Activated CD8-positive, alpha-beta memory T cell treated with anti-CD3 and anti-CD28 coated beads for 24 hours (primary cell): ENCODE measurements around the gene MAIP1.
A peak's percentile ranks its signal among the peaks of the same experiment; 100 is the strongest.

Experiments
- DNase-seq: peaks from one replicate; pipeline ENCODE4 v3.0.0-alpha.2; 2020

The MAIP1 gene

DNA sequence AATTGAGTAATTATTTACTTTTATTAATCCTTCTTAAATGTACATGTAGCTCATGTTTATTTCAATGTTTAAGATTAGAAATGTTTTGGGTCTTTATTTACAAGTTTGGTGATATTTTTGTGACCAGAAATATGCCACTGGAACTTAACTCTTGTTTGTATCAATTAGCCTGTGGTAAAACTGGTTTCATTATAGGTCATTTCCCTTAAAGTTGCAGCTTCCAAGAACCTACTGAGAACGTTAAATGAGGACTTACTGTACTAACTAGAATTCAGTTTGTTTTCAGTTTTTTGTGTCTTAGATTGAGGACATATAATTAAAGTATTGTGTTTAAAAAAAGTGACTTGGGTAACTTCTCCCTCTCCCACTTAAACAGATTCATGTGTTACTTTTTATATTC, 4.4 kb upstream of the MAIP1 start:
- no peak for DNase-seq

DNA sequence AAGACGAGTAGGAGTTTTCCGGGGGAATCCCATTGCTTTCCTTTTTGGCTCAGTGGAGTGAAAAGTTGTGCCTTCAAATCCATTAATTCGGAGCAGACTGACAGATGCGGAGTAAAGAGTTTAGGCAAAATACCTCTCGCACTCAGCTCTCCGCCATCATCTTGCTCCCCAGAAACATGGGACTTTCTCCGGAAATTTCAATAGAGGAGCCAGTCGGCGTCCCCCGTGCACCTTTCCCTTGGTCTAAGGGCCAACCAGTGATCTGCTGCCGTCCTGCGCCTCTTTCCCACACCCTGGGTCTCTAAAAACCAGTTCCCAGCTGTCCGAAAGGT, 409 bp upstream of the MAIP1 start:
- DNase-seq = no peak

DNA sequence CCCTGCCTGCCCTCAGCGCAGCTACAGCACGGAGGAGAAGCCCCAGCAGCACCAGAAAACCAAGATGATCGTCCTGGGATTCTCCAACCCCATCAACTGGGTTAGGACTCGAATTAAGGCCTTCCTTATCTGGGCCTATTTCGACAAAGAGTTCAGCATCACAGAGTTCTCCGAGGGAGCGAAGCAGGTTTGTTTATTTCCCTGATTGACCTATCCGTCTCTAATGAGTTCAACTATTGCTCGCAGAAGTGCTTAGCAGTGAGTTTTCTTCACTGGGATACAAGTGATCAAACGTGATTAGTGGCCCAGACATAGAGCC, 639 bp downstream of the MAIP1 start:
- no peak for DNase-seq

DNA sequence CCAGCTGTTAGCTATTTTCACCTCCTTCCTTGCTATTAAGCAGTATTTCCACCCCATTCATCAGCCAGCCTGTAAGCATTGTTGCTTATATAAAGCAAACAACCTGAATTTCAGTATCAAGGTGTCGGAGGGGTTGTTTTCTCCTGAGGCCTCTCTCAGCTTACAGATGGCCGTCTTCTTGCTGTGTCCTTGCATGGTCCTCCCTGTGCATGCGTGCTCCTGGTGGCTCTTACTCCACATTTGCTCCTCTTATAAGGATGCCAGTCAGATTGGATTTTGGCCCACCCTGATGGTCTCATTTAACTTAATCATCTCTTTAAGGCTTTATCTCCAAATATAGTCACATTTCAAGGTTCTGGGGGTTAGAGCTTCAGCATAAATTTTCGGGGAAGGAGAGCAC, 2.6 kb downstream of the MAIP1 start:
- DNase-seq = no peak

DNA sequence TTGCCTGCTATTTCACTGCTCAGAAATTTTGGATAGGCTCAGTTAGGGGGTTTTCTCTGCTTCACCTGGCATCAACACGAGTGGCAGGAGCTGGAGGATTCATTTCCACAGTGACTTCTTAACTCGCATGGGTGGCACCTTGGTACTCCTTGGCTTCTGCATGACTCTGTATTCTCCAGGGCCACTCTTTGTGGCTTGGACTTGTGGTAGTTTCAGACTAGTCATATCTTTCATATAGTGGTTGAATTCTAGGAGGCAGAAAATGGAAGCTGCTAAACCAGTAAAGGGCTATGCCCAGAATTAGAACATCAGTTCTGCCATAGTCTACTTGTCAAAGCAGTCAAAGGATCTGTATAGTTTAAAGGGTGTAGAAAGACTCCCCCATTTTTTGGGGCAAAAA, 6.8 kb downstream of the MAIP1 start:
- no peak for DNase-seq

DNA sequence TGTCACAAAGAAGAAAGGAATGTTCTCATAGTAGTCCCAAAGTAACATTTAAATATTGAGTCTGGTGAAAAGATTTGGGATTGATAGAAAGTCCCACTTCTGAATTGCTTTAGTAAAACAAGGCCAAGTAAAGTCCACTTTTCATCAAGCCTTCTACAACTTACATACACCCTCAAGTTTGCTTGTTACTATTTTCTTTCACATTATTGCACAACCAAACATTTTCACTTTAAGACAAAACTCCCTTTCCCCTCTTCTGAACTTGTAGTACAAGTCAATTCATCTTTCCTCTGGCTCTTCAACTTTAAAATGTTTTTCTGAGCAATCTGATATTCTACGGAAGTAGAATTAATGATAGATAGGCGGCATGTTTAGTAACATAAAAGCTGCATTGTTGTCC, 11.0 kb downstream of the MAIP1 start:
- no peak for DNase-seq

DNA sequence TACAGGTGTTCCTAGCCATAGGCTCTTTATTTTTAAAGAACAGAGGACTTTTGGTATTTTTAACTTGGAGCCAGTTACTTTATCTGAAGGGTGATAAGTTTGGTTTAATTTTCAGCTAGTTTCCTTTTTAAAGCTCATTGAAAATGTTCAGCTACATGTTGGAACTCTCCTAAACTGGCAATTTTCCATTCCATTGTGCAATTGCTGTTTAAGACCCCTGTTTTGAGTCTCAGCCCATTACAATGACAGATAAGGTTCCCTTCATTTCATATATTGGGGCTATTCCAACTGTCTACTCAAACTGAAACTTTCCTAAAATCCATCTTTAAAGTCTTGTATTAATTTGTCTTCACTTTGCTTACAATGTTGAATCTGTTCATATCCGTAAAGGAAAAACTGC, 11.6 kb downstream of the MAIP1 start:
- DNase-seq = no peak

DNA sequence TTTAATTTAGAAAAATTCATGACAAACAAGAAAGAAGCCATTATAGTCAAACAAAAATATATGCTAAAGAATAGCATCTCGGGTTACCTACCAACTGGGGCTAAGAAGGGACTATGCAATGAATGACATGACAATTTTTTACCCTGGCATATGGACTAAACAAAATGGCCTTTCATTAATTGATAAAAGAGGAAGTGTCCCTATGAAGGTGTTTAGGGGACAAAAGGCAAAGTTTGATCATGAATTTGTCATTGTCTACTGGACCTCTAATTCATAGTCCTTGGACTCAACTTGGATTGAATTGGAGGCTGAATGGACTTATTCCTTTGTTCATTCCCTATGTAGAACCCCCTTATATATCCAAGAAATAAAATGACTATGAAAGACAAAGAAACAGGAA, 12.7 kb downstream of the MAIP1 start:
- no peak for DNase-seq

DNA sequence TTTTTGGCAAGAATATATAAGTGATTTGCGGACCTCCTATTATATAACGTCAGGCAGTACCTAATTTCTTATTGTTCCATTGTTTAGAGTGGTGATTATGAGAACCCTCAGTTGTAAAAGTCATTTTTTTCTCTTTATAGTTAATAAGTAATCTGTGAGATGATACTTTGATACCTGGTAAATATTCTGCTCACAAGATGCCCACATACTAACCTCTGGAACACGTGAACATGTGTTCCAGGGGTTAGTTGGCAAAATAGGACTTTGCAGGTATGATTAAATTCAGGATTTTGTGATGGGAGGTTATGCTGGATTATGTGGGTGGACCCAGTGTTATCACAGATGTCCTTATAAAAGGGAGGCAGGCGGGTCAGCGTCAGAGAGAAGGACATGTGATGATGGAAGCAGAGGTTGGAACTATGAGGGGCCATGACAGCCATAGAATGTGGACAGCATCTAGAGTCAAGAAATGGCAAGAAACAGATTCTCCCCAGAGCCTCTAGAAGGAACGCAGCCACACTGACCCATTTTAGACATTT, 16.8 kb downstream of the MAIP1 start:
- no peak for DNase-seq

DNA sequence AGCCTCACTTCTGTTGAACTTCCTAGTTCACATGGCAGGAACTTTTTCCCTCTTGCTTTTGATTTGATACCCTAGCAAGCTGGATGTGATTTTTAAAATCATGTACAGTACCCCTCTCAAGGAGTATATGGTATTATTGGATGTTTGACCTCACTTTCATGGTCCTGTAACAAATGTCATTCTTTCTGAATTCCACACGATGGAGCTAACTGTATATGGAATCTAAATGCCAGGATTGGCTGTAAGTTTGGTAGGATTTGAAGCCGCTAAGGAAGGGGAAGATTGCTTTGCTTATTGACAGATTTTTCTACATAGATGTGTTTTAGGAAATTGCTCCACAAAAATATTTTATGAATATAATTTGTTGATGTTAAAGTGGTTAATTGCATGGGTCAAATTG, 18.3 kb downstream of the MAIP1 start:
- no peak for DNase-seq

DNA sequence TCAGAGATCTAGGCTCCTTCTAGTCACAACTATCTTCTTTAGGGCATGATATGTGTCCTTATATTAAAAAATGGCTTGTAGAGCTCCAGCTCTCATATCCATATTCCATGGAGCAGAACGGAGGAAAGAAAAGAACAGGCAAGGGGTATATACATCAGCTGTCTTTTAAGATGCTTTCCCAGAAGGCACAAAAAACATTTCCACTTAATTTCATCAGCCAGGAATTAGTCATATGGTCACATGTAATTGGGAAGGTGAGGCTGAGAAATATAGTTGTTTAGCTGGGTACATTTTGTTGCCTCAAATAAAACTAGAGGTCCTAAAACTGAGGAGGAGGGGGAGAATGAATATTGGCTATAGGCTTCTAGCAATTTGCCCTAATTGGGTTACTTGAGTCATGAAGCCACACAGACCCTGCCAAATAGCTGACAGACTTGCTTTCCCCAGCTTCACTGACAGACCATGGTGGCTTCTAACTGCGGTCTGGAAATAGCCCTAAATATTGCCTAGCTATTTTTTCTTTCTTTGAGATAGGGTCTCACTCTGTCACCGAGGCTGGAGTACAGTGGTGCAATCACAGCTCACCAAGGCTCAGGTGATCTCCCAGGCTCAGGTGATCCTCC, 20.0 kb downstream of the MAIP1 start:
- no peak for DNase-seq

DNA sequence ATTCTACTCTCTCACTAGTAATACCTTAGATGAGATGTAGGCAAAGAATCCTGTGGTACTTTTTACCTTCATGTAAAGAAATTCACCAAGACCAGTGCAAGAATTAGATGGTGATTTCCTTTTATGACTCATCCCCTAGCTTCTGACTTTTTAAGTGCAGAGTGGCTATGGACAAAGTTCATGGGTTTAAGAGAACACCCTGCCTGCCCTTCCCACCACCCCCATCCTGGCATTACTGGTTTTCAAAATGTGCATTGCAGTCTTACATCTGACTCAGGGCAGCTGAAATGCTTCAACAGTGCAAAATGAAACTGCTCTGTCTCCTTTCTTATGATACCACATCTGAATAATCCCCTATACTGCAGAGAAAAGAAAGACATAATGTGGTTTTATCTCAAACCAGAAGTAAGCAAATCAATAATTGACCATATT, 22.6 kb downstream of the MAIP1 start:
- no peak for DNase-seq

DNA sequence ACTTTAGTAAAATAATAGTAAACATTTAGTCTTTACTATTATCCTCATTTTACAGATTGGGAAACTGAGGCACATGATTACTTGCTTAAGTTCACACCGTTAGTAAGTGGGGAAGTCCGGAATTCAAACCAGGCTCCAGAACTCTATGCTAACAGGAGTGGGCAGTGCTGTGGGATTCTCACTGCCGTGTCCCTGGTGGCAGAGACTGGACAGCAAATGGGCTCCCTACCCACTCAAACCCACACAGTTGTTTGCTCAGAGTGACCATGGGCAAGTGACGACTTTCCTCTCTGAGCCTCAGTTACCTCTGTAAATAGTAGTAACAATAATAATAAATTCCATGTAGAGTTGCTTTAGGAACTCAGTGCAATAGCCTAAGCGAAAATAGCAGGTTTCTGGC, 24.0 kb downstream of the MAIP1 start:
- DNase-seq = no peak

DNA sequence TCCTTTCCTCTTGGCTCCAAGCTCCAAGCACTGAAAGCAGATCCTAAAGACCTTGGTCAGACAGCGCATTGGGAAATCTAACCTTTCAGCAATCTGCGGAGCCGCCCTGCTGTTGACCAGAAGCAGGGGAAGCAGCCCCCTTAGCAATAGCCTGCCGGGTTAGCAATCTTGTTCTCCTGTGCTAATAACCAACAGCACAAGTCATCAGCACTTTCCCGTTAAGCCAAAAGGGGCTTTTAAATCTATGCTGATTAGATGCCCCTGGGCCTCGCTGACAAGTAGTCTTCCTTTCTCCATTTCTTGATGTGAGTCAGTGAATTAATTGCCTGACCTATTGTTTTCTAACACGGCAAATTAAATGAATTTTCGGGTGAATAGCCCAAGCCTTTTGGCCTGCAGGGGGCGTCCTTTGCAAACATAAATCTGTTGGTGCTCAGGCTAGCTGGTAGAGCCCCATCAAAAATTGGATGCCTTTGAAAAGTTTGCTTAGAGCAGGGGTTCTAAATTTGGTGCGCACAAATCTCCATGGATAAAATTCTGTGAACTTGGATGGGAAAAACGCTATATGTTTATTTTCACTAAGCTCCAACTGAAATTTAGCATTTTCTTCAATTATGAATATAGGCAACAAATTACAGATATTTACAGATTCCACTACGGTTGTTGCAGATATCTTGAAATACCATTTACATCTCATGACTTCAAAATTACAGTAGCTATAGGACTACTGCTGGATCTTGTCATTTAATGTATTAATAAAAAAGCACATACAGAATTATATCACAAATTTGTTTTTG, 24.6 kb downstream of the MAIP1 start:
- peak; percentile 93 for DNase-seq

DNA sequence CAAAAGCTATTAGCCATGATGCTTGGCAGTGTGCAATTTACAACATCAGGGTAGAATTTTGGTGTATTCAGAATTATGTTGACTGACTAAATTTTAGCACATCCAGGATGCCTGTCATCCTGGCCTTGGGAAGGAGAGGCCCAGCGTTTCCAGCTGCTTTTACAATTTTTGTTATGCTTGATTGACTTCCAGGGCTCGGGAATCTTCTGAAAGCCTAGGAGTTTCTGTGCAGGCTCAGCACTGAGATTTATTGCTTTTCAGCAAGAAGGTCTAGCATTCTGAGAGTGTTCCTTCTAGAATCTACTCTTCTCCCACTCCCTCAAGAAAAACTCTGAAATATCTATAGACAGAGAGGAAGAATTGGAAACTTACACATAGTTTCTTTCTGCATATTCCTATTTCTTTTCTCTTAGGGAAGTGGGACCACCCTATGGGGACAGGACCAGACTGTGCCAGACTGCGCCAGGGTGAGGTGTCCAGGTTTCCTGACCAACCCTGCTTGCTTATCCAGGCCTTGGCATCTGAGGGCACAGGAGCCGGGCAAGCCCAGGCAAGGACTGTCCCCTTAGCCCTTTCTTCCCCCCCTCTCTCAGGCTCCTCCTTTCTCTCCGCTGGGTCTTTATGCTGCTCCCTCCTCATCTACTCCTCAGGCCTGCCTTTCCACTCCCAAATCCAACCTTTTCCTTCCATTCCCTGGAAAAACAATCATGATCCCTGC, 26.9 kb downstream of the MAIP1 start:
- DNase-seq = no peak

DNA sequence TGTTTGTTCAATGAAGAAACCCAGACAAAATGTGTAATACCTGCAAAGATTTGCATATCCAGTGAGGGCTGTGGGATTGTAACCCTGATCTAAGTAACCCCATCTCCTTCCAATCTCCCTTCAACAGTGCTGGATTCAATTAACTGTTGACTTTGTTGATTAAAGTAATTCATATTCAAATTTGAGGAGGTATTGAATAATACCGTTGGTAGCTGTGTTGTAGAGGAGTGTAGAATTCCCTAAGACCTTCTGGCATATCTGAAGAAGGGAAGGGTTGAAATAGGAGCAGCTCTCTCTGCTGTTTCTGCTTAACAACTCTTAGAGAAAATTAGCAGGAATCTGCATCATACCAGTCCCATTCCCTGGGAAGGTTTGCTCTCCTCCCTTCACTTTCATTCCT, 28.2 kb downstream of the MAIP1 start:
- DNase-seq = no peak

DNA sequence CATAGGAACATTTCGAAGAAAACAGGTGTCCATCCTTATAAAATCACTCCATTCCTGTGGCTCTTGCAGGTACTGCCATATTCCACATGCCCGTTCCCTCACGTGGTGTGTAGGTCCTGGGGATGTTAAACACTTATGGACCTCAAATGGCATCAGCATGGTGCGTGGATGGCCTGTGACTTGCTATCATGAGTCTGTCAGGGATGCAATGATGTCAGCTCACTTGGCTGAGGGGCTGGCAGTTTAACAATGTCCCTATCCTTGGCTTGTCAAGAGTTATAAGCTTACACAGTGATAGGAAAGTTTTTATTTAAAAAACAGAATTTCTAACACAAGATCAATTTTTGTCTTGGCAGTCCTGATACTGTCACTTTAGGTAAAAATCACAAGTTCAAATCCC, 28.8 kb downstream of the MAIP1 start:
- no peak for DNase-seq

DNA sequence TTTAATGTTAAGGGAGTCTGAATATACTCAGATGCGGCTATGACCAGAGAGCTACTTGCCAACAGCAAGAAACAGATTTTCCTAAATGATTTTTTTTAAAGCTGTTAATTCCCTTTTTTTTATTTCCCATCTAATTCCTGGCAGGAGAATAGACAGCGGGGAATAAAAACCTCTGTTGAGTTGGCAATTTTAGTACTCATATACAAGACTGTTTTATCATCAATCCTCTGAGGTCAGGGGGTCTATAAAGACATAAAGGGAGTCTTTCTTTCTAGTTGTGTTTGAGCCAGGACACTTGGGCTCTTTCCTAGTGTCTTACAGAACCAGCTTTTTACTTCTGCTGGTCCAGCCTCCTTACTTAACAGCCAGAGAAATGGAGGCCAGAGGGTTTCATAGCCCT, 29.4 kb downstream of the MAIP1 start:
- no peak for DNase-seq

DNA sequence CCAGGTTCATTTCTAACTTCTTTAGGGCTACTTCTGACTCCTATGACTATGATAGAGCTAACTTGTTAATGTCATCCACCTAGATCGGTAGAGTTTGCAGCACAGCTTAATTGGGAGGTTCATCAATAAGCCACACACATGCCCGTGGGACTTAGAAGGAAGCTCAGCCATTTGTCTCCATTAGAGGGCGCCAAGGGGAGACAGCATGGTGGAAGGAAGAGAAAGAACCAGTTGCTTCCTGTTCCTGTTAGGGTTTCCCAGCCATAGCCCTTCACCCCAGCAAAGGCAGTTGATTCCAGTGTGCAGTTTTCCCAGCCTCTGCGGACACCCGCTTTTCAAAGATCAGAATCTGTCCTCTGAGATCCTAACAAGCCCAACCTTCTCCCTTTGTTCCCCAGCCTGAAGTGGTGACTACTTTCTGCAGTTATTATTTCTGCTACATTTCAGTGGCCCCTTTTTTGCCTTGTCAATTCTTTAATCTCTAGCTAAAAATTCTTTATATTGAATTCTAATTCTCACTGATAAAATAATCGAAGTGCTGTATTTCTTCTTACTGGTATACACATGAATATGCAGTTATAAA, 30.3 kb downstream of the MAIP1 start:
- DNase-seq = peak; percentile 66

DNA sequence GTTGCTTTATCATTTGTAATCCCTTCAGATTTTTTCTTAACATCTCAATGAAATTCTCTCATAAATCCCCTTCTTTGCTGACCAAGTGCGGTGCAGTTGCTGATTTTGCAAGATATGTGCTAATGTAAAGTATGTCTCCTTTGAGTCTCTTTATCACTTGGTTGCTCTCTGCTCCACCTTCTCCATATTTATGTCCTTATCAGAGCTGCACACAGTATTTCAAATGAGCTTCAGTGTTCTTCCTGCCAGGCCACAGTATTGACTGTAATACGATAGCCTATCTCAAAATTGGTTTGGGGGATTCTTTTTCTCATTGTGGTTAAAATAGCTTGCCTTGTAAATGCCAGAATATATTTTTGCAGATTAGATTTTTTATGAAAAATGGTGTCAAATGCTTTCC, 32.2 kb downstream of the MAIP1 start:
- no peak for DNase-seq

DNA sequence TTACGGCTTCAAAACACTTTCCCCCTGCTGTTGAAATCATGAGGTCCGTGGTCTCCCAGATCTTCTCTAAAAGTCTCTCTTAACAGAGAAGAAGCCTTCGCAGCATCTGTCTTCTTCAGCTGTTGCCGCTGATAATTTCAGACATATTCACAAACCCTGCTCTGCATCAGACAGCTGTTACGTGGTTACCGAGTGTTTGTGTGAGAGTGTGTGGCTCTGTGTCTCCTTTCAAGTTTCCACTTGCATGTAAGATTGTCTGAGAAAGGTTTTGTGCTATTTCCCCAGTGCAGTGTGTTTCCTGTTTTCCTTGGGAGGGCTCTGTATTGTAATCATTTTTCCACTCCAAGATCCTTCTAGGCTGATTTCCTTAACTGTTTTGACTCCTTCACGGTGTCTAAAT, 32.8 kb downstream of the MAIP1 start:
- no peak for DNase-seq

DNA sequence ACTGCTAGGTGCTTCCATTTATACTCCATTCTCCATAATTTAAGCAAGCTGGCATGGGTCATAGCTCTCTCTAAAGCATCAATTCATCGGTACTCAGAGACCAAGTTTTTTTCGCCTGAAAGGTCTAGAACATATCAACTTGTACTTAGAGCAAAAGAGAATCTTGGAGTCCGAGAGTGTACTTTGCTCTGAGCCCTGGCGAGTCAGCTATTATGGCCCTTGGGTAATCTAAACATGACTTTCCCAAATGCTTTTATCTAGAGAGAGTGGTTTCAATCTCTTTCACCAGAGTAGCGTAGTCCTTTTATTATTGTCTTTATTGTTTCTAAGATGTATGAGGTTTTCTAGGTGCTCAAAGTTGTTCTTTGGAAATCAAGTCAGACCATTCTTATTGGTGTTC, 34.4 kb downstream of the MAIP1 start:
- DNase-seq = no peak

DNA sequence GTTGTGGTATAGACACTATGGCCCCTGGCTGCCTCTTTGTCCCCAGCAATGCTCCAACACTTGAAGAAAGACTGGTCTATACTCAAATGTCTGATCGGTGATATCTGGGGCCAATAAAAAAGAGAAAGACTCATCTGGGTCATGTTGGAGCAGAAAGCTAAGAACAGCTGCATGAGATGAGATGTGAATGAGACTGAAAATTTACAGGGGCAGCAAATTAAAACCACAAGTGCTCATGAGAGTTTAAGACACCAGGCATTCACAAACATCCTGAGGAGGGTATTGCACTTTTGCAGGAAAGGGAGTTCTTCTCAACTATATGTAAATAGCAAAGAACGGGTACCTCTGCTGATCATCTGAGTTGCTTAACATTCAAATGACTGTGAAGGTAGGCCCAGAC, 36.3 kb downstream of the MAIP1 start:
- DNase-seq = no peak

DNA sequence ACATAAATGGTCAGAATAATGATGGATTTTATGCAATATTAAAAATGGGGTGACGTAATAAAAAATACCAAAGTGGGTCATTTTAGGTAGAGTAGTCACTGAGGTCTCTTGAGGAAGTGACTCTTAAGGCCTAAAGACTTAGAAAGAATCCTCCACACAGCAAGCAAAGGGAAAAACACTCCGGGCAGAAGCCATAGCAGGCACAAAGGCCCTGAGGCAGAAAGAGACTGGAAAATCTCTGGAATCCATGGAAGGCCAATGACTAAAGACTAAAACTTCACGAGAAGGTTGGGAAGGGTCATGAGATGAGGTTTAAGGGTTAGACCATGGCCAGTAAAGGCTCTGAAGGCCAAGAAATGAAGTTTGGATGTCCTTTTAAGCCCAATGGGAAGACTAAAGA, 36.9 kb downstream of the MAIP1 start:
- no peak for DNase-seq
